ENCODE results near the gene NRIP3. TPM values are rescaled to one million over a fixed set of nuclear protein-coding genes. Genes with fewer than 3 reads are reported as not detected.
A peak's percentile ranks its signal among the peaks of the same experiment; 100 is the strongest.

The NRIP3 gene
- total and polyA plus RNA-seq, 2 of the 13 experiments (the other 11 are each of a cell fraction or from before 2014, with no cell fraction given), result 0.04 to 0.07 TPM

DNA sequence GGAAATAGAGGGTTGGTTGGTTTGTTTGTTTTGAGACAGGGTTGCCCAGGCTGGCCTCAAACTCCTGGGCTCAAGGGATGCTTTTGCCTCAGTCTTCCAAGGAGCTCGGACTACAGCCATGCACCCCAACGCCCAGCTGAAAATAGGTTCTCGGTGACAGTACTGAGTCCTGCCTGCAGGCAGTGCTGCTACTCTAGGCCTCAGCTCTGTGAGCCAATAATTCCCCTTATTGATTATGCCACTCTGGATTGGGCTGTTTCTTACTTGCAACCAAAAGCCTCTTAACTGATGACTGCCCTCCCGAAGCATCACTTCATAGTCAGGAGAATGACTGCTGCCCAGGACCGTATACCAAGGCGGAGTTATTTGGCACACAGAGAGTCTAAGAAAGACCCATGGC lies 69.9 kb downstream of the NRIP3 start (continued):
- TF ChIP-seq HOXA5 (CRISPR knock-in tag; IDR thresholded peaks at IDR 0.05) (no peak), RAD21 (CRISPR knock-in tag; IDR thresholded peaks at IDR 0.05) (no peak), GTF3A (CRISPR knock-in tag; conservative IDR thresholded peaks at IDR 0.05) (no peak), MIER3 (CRISPR knock-in tag; IDR thresholded peaks at IDR 0.05; ENCODE audit: borderline replicate concordance) (no peak), SMYD3 (CRISPR knock-in tag; IDR thresholded peaks at IDR 0.05) (no peak), STAG1 (CRISPR knock-in tag; IDR thresholded peaks at IDR 0.05) (peak; percentile 12; the same call in 1 of the 2 replicates), ZNF891 (CRISPR knock-in tag; IDR thresholded peaks at IDR 0.05) (no peak)
- TF ChIP-seq, protein P1, sequence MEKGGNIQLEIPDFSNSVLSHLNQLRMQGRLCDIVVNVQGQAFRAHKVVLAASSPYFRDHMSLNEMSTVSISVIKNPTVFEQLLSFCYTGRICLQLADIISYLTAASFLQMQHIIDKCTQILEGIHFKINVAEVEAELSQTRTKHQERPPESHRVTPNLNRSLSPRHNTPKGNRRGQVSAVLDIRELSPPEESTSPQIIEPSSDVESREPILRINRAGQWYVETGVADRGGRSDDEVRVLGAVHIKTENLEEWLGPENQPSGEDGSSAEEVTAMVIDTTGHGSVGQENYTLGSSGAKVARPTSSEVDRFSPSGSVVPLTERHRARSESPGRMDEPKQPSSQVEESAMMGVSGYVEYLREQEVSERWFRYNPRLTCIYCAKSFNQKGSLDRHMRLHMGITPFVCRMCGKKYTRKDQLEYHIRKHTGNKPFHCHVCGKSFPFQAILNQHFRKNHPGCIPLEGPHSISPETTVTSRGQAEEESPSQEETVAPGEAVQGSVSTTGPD (CRISPR knock-in tag; IDR thresholded peaks at IDR 0.05), result no peak
- TF ChIP-seq, protein P2, sequence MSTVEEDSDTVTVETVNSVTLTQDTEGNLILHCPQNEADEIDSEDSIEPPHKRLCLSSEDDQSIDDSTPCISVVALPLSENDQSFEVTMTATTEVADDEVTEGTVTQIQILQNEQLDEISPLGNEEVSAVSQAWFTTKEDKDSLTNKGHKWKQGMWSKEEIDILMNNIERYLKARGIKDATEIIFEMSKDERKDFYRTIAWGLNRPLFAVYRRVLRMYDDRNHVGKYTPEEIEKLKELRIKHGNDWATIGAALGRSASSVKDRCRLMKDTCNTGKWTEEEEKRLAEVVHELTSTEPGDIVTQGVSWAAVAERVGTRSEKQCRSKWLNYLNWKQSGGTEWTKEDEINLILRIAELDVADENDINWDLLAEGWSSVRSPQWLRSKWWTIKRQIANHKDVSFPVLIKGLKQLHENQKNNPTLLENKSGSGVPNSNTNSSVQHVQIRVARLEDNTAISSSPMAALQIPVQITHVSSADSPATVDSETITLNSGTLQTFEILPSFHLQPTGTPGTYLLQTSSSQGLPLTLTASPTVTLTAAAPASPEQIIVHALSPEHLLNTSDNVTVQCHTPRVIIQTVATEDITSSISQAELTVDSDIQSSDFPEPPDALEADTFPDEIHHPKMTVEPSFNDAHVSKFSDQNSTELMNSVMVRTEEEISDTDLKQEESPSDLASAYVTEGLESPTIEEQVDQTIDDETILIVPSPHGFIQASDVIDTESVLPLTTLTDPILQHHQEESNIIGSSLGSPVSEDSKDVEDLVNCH (CRISPR knock-in tag; IDR thresholded peaks at IDR 0.05), result no peak
- TF ChIP-seq, protein P3, sequence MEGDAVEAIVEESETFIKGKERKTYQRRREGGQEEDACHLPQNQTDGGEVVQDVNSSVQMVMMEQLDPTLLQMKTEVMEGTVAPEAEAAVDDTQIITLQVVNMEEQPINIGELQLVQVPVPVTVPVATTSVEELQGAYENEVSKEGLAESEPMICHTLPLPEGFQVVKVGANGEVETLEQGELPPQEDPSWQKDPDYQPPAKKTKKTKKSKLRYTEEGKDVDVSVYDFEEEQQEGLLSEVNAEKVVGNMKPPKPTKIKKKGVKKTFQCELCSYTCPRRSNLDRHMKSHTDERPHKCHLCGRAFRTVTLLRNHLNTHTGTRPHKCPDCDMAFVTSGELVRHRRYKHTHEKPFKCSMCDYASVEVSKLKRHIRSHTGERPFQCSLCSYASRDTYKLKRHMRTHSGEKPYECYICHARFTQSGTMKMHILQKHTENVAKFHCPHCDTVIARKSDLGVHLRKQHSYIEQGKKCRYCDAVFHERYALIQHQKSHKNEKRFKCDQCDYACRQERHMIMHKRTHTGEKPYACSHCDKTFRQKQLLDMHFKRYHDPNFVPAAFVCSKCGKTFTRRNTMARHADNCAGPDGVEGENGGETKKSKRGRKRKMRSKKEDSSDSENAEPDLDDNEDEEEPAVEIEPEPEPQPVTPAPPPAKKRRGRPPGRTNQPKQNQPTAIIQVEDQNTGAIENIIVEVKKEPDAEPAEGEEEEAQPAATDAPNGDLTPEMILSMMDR (CRISPR knock-in tag; IDR thresholded peaks at IDR 0.05), result 0 out of 2 replicates have a peak, but pooled peaks have one; percentile 18
